GM06990 (cell line): ENCODE results near the gene F8.

Experiments used
- DNase-seq: peaks from one replicate; pipeline ENCODE4 v3.0.0-alpha.2; 2011; ENCODE audit not compliant: insufficient read length; ENCODE audit errors: extremely low read depth
- H3K27me3 ChIP-seq: replicated peaks from 2 replicates; pipeline ENCODE4 v1.6.0; 2011; ENCODE audit warnings: low read length; ENCODE audit not compliant: control insufficient read depth, insufficient read depth
- H3K36me3 ChIP-seq: 2 replicates; pipeline ENCODE4 v1.5.1; 2011; ENCODE audit warnings: low read length; ENCODE audit not compliant: control insufficient read depth, insufficient read depth
- H3K4me3 ChIP-seq: replicated peaks from 2 replicates; pipeline ENCODE4 v1.5.1; 2011; ENCODE audit warnings: low read depth, mild to moderate bottlenecking, control low read depth, low read length
- CTCF ChIP-seq: IDR thresholded peaks from 2 replicates; pipeline ENCODE4 v1.5.1; 2011; ENCODE audit warnings: low read length, control low read depth, mild to moderate bottlenecking, inconsistent platforms; ENCODE audit not compliant: insufficient read depth, poor library complexity, severe bottlenecking

Gene F8

GRCh38 chrX:154805696-154806091, 216.8 kb downstream of the F8 start:
- Histone ChIP-seq H3K4me3 (peak overlapping the region; percentile 72), H3K36me3 (no peaks in the 10 kb centered on the region), H3K27me3 (no peaks in the 10 kb centered on the region)
- no peak for DNase-seq
- no peak for TF ChIP-seq CTCF

- peak; percentile 84 for DNase-seq
- no peaks in the 10 kb centered on the region for H3K27me3 ChIP-seq
- H3K36me3 ChIP-seq = no peaks in the 10 kb centered on the region
- TF ChIP-seq CTCF = no peak
- peak within 1 kb of the TSS; percentile 72 for H3K4me3 ChIP-seq
These were observed 217.4 kb downstream of the F8 start, which contains the start of gene MPP1 for GRCh38 chrX:154804957-154805695. MPP1 (minus strand) TSS chrX:154805485; CDS start chrX:154805373, 112 bp downstream.

- no peak for DNase-seq
- no peak for TF ChIP-seq CTCF
- peak overlapping the region; percentile 72 for H3K4me3 ChIP-seq
- H3K36me3 ChIP-seq = no peaks in the 10 kb centered on the region
- H3K27me3 ChIP-seq = no peaks in the 10 kb centered on the region
These were observed 218.1 kb downstream of the F8 start for GRCh38 chrX:154804261-154804956.

GRCh38 chrX:154802947-154803346, 219.6 kb downstream of the F8 start:
- Histone ChIP-seq H3K27me3 (no peaks in the 10 kb centered on the region), H3K4me3 (no peak overlapping the region), H3K36me3 (no peaks in the 10 kb centered on the region)
- no peak for DNase-seq
- TF ChIP-seq CTCF = no peak

- Histone ChIP-seq H3K27me3 (no peaks in the 10 kb centered on the region), H3K36me3 (no peaks in the 10 kb centered on the region), H3K4me3 (no peak overlapping the region)
- TF ChIP-seq CTCF = no peak
- DNase-seq = no peak
These were observed 221.9 kb downstream of the F8 start for GRCh38 chrX:154800478-154801210.
